Hematopoietic multipotent progenitor cell treated with erythropoietin and hydrocortisone succinate and interleukin-3 and kit ligand, for 4 days (in vitro differentiated cells): ENCODE data around the gene CASP9.
A peak's percentile ranks its signal among the peaks of the same experiment; 100 is the strongest.
"Not testable (repeated sequence)": the region's sequence is repeated elsewhere in the genome, so short reads cannot be mapped to it uniquely, and the experiment has no call there.

Experiments
- DNase-seq: peaks from one replicate; pipeline ENCODE4 v3.0.0-alpha.2; 2015

Gene CASP9

DNA sequence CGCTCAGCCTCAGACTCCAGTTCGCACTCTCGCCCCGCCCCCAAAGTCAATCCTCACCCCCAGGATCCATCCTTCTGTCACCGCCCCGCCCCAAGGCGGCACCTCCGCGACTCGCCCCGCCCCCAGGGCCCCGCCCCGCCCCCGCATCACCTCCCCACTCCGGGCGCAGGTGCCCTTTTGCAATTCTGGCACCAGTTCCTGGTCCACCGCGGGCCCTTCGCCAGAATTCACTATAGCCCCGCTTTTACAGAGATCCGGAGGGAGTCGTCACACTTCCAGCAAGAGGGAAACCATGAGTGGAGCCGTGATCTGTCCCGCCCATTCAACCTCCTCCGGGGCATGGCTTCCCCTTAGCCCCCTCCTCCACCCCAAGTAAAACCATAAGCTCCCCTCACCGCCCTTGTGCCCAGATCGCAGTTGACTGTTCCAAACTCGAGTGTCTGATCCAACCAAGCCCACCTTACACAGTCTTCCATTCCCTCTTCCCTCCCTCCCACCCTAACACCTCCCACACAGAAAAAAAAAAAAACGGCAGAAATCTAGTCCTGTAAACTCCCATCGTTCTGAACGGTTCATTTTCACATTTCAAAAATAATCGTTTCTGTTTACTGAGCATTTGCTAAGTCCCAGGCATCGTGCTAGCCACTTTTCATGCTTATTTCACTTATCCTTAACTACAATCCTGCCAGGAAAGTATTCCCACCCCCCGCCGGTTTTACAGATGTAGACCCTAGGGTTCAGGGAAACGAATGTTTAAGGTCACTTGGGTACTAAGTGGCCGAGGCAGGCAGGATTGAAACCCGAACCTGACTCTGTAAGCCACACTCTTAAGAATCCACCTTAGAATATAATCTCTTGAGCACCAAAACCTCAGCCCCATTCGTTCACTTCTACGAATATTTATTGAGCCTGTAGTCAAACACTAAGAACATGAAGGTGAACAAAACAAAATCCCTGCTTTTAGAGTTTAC lies 1.3 kb upstream of the CASP9 start:
- peak; percentile 11 for DNase-seq

DNA sequence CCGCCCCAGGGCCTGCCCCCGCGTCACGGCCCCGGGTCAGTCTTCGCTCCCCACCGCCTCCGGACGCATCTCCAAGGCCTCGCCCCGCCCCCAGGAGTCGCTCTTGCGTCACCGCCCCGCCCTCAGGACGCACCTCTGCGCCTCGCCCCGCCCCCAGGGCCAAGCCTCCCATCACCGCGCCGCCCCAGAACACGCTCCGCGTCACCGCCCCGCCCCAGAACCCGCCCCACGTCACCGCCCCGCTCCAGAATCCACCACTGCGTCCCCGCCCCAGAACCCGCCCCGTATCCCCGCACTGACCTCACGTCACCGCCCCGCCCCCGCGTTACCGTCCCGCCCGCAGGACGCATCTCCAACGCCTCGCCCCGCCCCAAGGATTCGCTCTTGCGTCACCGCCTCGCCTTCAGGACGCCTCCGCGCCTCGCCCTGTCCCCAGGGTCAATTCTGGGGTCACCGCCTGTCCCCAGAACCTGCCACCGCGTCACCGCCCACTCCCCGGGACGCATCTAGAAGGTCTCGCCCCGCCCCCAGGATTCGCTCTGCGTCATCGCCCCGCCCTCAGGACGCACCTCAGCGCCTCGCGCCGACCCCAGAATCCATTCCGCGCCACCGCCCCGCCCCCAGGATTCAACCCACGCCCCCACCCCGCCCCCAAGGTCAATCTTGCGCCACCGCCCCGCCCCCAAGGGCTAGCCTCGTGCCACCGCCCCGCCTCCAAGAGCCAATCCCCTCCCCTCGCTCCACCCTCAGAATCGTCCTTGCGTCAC lies 451 bp upstream of the CASP9 start:
- DNase-seq = peak; percentile 99

DNA sequence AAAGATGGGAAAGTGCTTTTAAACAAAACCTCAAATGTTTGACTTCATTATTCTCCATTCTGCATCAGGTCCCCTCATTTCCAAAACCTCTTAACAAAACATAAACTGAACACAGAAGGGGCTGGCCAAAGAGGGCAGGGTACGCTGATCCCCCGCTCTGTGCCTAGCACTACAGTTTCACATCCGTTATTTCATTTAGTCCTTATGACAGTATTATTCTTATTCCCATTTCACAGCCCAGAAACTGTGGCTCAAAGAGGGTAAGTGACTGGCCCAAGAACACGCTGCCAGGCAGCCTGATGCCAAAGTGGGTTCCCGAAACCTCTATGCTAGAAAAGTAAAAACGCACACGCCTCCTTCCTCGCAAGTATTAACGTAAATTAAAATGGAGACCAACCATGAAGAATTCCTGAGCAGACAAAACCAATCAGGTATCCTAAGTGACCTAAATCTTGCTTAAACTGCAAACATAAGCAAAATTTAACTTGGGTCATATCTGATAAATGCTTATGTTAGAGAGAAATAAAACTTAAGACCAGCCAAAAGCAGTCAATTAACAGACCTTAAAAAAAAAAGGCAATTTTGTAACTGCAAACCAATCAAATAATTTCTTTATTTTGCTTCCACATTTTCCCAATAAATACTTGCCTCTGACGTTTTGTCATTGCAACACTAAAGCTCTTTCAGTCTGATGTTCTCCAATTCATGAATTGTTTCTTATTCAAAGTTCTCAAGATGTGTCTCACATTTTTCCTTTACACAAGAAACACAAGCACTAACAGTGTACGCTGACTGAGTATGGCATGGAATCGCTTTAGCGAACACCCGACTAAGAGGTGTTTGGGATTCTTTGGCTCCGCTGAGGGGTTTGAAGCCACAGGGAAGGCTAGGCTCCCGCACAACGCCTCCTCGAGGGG lies 653 bp downstream of the CASP9 start:
- DNase-seq = no peak

DNA sequence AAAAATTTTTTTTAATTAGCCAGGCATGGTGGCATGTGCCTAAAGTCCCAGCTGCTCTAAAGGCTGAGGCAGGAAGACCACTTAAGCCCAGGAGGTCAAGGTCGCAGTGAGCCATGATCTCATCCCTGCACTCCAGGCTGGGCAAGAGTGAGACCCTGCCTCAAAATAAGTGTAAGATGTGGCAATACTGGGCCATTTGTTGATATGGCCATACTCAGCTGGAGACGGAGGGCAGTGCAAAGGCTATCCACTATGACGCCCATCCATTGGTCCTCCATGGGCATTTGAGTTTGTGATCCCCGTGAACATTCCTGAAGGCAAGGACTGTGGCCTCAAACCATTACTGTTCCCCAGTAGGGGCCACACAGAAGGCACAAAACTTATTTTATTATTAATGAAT lies 1.5 kb downstream of the CASP9 start:
- DNase-seq = no peak

DNA sequence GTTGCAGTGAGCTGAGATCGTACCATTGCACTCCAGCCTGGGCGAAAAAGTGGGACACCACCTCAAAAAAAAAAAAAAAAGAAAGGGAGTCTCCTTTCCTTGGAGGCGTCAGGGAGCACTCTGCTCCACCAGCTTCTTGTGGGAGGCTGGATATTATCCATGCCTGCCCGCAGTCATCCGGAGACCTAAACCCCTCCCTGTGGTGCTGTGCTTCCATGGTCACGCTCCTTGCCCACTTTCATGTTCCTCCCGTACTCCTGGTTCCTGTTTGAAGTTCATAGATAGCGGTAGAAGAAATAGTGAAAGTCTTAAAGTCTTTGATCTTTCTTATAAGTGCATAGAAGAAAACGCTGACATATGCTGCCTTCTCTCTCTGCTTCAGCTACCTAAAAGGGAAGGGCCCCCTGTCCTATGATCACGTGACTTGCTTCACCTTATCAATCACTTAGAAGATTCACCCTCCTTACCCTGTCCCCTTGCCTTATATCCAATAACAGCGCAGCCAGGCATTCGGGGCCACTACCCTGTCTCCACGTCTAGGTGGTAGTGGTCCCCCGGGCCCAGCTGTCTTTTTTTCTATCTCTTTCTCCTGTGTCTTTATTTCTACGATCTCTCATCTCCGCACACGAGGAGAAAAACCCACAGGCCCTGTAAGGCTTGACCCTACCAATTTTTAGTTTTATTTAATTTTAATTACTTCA lies 2.7 kb downstream of the CASP9 start:
- DNase-seq = not testable (repeated sequence)

DNA sequence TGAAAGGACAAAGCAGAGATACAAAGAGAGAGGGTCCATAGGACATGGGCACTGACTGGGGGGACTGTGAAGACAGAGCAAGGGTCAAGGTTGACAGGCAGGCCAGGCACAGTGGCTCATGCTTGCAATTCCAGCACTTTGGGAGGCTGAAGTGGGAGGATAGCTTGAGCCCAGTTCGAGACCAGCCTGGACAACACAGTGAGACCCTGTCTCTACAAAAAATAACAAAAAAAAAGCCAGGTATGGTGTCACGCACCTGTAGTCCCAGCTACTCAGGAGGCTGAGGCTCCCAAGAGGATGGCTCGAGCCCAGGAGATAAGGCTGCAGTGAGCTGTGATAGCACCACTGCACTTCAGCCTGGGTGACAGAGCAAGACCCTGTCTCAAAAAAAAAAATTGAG lies 4.4 kb downstream of the CASP9 start:
- no peak for DNase-seq

DNA sequence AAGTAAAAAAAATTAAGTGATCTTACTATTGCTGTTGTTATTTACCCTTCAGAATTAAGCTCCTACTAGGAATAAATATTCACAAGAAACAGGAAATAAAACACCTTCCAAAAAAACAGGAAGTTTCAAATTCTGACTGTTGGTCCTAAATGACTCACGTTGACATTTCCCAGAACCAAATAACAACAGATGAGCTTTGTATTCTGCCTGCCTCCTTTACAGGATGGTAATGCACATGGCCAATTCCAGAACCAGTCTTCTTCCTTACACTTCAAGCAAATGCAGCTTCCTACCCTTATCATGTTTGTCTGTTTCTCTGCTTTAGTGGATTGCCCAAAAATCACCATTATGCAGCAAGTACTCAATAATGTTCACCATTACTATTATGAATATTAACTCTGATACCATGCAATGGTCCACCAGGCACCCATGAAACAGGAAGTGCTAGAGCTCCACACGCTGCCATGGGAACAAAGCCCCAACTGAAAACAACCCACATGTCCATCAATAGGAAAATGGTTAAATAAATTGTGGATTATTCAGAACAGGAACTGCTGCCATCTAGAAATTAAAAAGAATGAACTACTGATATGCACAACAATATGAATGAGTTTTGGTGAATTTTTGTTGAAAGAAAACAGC lies 8.9 kb downstream of the CASP9 start:
- peak; percentile 52 for DNase-seq

DNA sequence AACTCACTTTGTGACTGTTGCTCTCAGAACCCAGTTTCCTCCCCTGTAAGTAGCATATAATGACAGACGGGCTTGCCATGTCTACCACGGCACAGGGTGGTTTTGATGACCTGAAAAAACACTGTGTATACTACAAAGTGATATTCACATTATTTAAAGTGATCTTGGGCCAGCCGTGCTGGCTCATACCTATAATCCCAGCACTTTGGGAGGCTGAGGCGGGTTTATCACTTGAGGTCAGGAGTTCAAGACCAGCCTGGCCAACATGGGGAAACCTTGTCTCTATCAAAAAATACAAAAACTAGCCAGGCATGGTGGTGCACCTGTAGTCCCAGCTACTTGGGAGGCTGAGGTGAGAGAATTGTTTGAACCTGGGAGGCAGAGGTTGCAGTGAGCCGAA lies 9.5 kb downstream of the CASP9 start:
- not testable (repeated sequence) for DNase-seq

DNA sequence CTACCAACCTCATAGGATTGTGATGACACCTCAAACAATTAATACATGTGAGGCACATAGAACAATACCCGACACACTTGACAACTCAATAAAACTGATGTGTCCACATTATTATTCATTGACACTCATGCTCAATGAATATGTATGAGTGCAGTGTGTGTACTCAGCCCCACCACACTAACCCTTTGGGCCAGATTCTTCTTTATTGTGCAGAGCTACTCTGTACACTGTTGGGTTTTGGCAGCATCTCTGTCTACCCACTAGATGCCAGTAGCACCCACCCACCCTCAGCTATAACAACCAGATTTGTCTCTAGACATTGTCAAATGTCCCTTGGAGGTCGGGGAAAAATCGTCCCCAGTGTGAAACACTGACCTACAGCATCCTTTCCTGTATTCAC lies 10.1 kb downstream of the CASP9 start:
- no peak for DNase-seq

DNA sequence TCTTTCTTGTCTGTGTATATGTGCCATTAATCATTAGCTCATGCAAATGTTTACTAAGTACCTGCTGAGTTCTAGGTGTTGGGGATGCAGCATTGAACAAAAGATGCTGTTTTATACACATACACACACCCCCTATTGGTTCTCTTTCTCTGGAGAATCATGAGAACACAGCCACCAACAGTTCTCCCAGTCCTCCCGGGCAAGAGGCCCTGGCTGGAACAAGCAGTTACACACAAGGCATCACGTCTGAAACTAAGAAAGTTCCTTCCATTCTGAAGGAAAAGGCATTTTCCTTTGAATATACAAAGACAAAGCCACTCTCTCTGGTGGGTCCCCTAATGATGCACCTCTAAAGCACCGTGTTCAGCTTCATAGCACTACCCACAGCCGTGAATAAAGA lies 10.8 kb downstream of the CASP9 start:
- no peak for DNase-seq

DNA sequence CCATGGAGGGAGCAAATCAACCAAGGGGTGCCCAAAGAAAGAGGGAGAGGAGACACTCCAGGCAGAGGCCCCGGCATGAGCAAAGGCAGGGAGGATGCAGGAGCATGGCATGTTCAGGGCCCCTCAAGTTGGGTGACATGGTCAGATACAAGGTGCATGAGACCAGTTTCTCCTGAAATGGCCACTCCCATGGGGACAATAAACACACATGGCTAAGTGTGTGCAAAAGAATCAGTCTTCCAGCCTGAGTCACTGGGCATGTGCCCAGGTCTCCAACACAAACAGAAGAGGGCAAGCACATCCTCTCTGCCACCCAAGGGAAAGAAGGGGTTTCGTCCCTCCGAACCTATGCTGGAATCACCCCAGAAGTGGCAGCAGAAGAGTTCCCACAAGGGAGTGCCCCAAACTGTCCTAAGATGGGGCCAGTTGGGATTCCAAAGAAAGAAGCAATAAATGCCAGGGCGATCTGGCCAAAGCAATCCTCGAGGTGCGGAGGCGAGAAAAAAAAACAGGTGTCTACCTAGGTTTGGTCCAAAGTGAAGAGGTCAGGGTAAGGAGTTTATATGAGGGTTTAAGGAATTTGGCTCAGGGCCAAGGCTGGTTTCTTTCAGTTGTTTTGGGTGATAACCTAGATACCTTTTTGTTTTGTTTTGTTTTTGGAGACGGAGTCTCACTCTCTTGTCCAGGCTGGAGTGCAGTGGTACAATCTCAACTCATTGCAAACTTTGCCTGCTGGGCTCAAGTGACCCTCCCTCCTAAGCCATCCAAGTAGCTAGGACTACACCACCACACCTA lies 13.2 kb downstream of the CASP9 start:
- DNase-seq = no peak

DNA sequence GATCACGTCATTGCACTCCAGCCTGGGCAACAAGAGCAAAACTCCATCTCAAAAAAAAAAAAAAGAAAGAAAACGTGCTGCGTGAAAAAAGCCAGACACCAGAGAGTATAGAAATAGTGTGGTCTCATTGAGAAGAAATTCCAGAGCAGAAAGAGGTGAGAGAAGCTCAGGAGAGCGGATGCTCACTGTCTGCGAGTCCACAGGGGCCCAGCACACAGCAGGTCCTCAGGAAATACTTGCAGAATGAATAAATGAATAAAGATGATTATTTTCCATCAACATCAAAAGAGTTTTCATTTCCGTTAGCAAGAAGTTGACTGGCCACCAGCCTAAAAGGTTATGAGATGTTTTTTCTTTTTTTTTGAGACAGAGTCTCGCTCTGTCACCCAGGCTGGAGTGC lies 14.4 kb downstream of the CASP9 start:
- no peak for DNase-seq

DNA sequence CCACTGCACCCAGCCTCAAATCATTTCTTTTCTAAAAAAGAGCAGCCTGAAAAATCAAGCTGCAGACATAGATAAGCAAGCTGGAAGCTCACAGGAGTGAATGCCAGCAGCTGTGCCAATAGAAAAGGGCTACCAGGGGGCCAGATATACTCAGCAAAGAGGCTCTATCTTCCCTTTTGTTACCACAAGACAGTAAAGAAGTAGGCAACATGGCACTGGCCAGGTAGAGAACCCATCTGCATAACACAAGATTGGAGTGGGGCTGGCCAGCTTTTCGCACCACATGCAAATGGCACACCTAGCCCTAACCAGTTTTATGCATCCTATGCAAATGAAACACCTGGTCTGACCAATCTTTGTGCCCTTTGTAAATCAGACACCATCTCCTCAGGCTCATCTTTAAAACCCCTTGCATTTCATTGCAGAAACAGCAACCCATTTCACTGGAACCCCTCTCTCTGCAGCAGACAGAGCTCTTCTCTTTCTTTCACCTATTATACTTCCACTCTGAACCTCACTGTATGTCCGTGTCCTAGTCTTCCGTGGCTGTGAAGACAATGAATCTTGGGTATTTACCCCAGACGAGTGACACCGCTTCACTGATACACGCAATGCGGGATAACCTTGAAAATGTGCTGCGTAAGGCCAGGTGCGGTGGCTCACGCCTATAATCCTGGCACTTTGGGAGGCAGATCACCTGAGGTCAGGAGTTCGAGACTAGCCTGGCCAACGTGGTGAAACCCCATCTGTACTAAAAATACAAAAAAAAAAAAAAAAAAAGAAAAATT lies 15.1 kb downstream of the CASP9 start:
- peak; percentile 92 for DNase-seq

DNA sequence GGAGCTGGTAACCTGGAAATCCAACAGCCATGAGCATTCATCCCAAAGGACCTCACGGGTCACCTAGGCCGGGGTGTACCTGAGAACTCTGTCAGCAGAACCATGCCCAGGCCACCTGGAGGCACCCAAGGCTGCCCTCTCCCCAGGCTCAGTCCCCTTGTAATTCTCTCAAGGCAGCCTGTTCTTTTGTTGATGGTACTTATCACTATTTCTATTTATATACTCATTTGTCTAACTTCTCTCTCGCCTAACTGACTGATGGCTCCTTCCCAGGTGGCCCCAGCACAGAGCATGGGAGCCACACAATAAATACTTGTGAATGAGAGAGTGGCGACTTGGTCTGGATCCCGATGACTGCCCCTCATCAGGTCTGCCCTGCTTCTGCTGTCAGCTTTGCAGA lies 16.7 kb downstream of the CASP9 start:
- no peak for DNase-seq

DNA sequence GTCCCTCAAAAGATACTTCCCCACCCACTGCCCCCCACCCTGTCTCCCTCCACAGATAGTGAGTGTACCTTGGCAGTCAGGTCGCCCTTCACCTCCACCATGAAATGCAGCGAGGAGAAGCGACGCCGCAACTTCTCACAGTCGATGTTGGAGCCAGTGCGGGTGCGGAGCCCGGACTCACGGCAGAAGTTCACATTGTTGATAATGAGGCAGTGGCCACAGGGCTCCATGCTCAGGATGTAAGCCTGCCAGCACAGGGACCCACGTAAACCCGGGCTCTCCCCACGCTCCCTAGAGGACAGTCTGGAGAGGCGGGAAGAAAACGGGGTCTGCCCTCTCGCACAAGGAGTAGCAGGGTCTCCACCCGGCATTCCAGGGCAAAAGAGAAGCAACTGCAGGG lies 17.2 kb downstream of the CASP9 start:
- DNase-seq = no peak

DNA sequence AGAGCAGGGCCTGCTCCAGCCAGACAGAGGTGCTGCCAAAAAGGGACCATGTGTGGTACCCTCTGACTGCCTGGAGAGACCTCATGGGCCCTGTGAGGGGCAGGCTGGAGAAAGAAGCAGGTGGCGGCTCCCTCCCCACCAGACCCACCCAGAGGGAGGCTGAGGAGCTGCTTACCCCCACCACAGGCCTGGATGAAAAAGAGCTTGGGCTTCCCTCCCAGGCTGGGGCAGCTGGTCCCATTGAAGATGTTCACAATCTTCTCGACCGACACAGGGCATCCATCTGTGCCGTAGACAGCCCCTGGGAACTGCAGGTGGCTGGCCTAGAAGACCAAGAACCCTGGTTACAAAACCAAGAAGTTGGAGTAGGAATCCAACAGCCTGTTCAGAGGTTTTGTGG lies 19.6 kb downstream of the CASP9 start:
- no peak for DNase-seq

DNA sequence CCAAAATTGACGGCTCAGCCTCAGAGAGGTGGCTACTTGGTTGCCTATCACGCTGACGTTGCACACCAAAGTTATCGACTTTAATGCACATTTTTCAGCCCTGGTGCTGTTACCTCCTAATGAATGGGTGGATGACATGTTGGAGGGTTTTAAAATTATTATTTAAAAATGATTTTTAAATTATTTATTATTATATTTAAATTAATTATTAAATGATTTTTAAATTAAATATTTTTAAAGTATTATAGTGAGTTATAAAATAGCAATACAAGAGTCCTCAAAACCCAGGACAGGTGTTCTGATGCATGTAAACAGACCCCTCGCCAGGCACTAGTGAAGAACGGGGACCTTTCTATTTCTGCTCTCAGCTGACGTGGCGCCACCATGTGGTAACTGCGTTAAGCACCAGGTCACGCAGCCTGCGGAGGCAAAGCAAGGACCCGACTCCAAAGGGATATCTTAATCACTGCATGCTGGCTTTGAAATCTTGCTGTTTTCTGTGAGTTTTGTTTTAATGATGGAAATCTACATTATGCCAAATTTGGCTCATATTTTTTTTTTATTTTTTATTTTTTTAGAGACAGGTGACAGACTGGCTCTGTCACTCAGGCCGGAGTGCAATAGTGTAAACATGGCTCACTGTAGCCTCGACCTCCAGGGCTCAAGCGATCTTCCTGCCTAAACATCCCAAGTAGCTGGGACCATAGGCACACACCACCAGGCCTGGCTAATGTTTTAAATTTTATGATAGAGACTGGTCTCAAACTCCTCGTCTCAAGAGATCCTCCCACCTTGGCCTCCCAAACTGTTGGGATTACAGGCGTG lies 22.6 kb downstream of the CASP9 start:
- peak; percentile 84 for DNase-seq

DNA sequence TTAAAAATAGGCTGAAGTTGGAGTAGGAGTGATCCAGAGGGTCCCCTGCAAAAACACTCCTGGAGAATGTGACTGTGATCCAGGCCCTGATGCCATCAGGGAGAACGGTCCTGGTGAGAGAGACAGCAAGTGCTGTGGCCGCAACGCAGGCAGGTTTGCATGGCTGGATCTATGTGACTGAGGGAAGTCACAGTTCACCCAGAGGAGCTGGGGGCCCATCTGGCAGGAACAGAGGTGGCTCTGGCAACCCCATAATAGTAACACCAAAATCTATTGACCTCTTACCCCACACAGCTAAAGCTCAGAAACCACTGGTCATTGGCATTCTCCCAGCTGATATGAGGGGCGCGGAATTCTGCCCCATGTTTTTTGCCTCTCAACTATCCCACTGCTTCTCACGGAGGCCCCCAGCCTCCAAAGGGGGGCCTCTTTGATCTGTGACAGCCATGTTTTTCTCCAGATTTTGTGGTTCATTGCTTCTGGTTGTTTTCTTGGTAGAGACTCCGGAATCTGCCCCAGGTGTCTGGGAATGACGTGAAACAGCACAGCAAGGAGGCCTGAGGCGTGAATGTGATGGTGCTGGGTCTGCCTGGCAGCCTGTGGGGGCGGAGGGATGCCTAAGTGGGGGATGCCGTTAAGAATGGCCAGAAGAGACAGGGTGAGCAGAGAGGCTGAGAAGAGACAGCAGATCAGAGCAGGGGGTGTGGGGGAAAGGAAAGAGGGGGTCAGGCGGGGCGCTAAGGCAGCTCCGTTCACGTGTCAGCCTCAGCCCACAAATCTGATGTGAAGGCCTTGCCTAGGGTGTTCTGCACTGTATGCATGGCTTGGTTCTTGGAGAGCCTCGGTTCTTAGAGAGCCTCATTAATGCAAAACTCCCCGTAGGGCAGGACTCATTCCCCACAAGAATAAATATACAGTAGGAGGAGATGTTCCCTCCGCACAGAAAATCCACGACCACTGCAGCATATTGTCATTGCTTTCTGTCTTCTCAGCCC lies 23.5 kb downstream of the CASP9 start:
- no peak for DNase-seq
